GM12801 (cell line): ENCODE measurements around the gene VPS54.

Experiments used
- TF ChIP-seq, protein P1 (sequence below): IDR thresholded peaks from one replicate; pipeline ENCODE4 v1.5.1; 2011; ENCODE audit warnings: control low read depth; ENCODE audit not compliant: insufficient read length; ENCODE audit errors: extremely low read depth

Gene VPS54

DNA sequence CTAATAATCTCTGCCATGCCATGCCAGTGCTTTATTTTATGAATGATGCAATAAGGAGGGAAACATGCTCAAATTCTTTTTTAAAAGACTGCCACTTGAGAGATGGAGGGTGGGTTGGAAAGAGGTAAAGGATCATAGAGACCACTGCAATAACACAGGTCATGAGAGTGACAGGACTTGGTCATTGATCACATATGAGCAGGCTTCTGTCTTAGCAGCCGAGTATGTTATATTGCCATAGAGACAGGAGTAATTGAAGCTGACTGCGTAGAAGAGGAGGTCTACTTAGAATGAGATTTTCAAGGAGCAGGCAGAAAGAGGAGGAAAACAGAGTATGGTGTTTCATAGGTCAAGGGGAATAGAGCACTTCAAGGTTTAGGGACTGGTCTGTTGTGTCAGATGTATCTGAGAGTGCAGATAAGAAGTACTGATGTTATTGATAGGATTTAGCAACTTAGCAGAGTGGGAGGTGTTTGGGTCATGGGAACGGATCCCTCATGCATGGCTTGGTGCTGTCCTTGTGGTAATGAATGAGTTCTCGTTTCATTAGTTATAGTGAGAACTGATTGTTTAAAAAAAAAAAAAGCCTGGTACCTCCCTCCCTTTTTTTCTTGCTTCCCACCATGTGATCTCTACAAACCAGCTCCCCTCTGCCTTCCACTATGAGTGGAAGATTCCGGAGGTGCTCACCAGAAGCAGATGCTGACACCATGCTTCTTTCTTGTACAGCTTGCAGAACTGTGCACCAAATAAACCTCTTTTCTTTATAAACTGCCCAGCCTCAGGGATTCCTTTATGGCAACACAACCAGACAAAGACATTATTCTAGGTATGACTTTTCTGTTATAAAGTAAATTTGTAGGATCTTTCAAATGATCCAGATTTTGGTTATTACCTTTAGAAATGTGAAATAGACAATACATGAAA, 144.8 kb downstream of the VPS54 start:
- TF ChIP-seq, protein P1, sequence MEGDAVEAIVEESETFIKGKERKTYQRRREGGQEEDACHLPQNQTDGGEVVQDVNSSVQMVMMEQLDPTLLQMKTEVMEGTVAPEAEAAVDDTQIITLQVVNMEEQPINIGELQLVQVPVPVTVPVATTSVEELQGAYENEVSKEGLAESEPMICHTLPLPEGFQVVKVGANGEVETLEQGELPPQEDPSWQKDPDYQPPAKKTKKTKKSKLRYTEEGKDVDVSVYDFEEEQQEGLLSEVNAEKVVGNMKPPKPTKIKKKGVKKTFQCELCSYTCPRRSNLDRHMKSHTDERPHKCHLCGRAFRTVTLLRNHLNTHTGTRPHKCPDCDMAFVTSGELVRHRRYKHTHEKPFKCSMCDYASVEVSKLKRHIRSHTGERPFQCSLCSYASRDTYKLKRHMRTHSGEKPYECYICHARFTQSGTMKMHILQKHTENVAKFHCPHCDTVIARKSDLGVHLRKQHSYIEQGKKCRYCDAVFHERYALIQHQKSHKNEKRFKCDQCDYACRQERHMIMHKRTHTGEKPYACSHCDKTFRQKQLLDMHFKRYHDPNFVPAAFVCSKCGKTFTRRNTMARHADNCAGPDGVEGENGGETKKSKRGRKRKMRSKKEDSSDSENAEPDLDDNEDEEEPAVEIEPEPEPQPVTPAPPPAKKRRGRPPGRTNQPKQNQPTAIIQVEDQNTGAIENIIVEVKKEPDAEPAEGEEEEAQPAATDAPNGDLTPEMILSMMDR: no peak

DNA sequence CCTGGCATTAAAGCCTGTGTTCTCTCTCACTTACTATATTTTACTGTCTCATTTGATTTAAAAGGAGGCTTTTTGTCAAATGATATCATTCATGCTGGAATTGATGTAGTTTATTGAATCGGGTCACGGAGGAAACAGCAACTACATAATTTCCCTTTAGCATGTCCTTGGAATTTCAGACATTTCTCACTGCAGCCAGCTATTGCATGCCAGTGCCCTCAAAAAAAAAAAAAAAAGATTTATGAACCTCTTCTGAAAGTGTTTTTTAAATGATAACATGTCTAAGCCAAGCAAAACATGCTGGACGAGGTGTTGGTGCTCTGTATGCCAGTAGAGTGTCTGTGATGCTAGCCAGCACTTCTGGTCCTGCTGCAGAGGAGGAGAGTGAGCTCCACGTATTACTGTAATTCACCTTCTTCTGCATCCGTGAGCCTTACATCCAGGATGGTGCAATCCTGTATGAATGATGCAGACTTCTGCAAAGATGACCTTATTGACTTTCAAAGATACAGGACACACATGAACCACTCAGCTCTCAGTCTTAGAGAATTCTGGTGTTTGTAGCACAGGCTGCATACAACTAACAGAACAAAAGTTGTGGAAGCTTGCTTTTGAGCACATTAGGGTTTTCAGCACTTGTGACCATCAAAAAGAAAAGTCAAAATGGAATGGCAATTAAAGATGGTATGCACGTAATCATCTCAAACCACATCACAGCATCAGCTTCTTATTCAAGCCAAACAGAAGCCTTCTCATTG, 146.5 kb downstream of the VPS54 start:
- TF ChIP-seq, protein P1: no peak

DNA sequence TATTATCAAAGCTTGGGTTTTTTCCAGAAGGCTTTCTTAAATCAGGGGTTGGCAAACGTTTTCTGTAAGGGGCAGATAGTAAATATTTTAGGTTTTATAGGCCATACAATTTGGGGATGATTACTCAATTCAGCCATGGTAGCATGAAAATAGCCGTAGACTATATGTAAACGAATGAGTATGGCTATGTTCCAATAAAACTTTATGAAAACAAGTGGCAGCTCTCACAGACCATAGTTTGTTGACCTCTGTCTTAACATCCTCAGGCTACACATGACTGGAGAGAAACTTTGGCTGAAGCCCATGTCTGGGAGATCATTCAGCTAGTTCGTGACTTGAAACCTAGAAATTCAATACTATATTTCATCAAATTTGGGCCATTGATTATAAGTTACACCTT, 147.4 kb downstream of the VPS54 start:
- TF ChIP-seq, protein P1: no peak

DNA sequence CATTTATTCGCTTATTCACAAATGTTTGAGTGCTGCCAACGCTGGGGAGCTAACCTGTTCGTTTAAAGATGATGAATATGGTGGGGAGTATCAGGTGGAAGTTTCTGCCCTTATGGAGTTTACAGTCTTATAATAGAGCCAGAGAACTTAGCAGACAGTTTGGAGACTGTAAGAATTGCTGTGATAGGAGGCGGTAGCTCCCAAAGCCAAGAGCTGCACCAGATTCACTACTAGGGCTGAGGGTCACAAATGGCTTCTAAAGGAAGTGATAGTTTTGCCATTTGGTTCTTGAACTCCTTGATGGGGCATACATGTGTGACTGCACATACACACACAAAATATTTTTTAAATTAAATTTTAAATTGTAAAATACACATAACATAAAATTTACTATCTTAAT, 148.5 kb downstream of the VPS54 start:
- TF ChIP-seq, protein P1: no peak

DNA sequence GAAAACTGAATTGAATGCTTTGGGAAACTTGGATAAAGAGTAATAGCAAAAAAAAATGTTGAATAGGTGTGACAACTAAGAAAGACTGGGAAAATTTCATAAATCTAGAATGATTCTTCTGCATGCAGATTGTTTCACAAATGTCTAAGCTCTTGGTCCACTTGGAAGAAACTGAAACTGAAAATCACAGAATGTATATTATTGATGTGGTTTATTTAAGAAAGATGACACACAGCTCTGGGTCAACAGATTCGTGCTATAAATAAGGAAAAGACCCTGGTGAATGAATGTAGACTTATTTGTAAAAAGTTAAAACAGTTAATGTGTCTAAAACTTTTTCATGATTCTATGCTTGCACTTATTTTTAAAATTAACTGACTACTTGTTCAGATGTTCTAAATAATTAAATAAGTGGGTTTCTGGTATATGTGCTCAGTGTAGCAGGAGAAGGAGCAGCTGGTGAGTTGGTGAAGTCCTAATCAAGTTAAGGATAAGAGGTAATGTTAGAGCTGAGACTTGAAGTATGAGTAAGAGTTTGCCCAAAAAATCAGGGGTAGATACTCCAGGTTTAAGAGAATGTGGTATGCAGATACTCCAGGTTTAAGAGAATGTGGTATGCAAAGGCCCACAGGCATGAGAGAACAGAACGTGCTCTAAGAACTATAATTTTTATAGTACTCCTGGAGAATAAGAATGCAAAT, 153.1 kb downstream of the VPS54 start:
- TF ChIP-seq, protein P1: no peak

DNA sequence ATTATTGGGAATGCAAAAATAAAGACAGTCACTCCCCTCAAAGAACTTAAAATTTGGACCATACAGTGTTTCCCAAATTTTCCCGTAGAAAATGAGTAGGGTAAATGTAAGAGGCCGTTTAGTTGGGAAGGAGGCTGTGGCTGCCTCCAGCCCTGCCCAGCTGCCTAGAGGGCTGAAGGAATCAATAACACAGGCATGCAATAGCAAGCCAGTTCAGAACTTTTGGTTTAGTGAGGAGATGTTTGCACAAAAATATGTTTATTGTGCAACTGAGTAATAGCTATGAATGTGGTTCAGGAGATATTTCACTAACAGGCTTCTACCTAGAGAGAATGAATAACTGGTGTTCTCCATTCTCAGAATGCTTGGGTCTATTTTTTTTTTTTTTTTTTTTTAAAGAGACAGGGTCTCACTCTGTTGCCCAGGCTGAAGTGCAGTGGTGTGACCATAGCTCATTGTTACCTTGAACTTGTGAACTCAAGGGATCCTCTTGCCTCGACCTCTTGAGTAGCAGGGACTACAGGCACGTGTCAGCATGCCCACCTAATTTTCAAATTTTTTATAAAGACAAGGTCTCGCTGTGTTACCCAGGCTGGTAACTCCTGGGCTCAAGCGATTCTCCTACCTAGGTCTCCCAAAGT, 153.9 kb downstream of the VPS54 start:
- TF ChIP-seq, protein P1: no peak

DNA sequence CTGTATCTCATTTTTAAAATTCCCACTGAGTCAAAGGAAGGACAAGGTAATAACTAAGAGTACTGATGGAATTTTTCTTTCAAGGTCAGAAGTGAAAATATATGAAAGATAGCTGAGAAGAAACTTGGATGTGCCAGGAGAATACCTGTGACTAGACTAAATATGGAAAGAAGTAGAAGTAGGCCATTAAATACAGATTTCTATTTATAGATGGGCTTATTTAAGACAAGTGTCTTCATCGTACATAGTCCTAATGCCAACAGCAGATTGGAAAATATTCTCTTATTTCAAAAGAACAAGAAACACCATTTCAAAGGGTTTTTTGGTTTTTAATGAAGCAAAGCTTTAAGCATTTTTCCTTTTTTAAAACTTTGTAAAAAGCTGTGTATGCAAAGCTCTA, 155.5 kb downstream of the VPS54 start:
- TF ChIP-seq, protein P1: no peak
